CD8-positive, alpha-beta memory T cell (primary cell): Measurements from ENCODE around the gene FASTK. TPM values are rescaled to one million over a fixed set of nuclear protein-coding genes. Genes with fewer than 3 reads are reported as not detected.

Experiments
- CTCF ChIA-PET: fragments of 350-600 bp; sonication (Branson Sonifier 250); formaldehyde crosslinking; loops from one replicate; lab custom pipeline; 2021; ENCODE audit warnings: antibody characterized with exemption; lab: Charles Lee
- POLR2A ChIA-PET: fragments of 350-600 bp; sonication (Branson Sonifier 250); formaldehyde crosslinking; loops from one replicate; lab custom pipeline; 2021; ENCODE audit warnings: antibody characterized with exemption; lab: Charles Lee
- DNase-seq, 5 donors: peaks; one replicate each; pipeline versions ENCODE4 v3.0.0 to v3.0.0-alpha.2; 2020 to 2022; ENCODE audit warnings: mixed read lengths in 1 of 5
- H3K27ac ChIP-seq: one replicate; pipeline ENCODE4 v1.7.0; 2013; ENCODE audit warnings: low read depth, mild to moderate bottlenecking, low read length, moderate library complexity
- H3K27me3 ChIP-seq: 2 replicates; pipeline ENCODE4 v1.7.0; 2013; ENCODE audit warnings: low read length, mild to moderate bottlenecking; ENCODE audit not compliant: insufficient read depth, poor library complexity, severe bottlenecking
- H3K36me3 ChIP-seq: 2 replicates; pipeline ENCODE4 v1.7.0; 2013; ENCODE audit warnings: mild to moderate bottlenecking, low read length, moderate library complexity; ENCODE audit not compliant: insufficient read depth
- H3K4me1 ChIP-seq: 2 replicates; pipeline ENCODE4 v1.7.0; 2013; ENCODE audit warnings: mild to moderate bottlenecking, low read length, moderate library complexity; ENCODE audit not compliant: insufficient read depth
- H3K4me3 ChIP-seq: 2 replicates; pipeline ENCODE4 v1.7.0; 2013; ENCODE audit warnings: mild to moderate bottlenecking, low read length
- H3K9me3 ChIP-seq: 2 replicates; pipeline ENCODE4 v1.7.0; 2013; ENCODE audit warnings: mild to moderate bottlenecking, low read length
- H3K27ac Mint-ChIP-seq, 8 donors: one replicate each; pipeline ENCODE4 v1.8.0; 2020 to 2021; ENCODE audit warnings: mixed read lengths in 8 of 8, mild to moderate bottlenecking in 6 of 8, inconsistent platforms in 3 of 8, moderate library complexity in 3 of 8
- H3K27me3 Mint-ChIP-seq, 2 donors: one replicate each; pipeline ENCODE4 v1.8.0; 2020 to 2021; ENCODE audit warnings: mixed read lengths in 2 of 2, mild to moderate bottlenecking in 1 of 2, moderate library complexity in 1 of 2
- H3K36me3 Mint-ChIP-seq, 3 donors: one replicate each; pipeline ENCODE4 v1.8.0; 2020 to 2021; ENCODE audit warnings: mixed read lengths in 3 of 3, inconsistent platforms in 1 of 3, mild to moderate bottlenecking in 1 of 3
- H3K4me1 Mint-ChIP-seq, 3 donors: one replicate each; pipeline ENCODE4 v1.8.0; 2020 to 2021; ENCODE audit warnings: mixed read lengths in 3 of 3, inconsistent platforms in 1 of 3, mild to moderate bottlenecking in 1 of 3
- H3K4me3 Mint-ChIP-seq, 7 donors: one replicate each; pipeline ENCODE4 v1.8.0; 2020 to 2021; ENCODE audit warnings: mixed read lengths in 7 of 7, mild to moderate bottlenecking in 6 of 7, moderate library complexity in 4 of 7, inconsistent platforms in 2 of 7
- H3K9me3 Mint-ChIP-seq, 5 donors: one replicate each; pipeline ENCODE4 v1.8.0; 2020 to 2022; ENCODE audit warnings: mixed read lengths in 5 of 5, mild to moderate bottlenecking in 3 of 5, moderate library complexity in 2 of 5, inconsistent platforms in 1 of 5
- polyA plus RNA-seq: library from polyadenylated mRNA; unstranded; fragments of 300-500 nt; fragmentation: Illumina TruSeq; gene quantifications from one replicate; pipeline ENCODE4 v1.2.3, GENCODE V29; 2021
- total RNA-seq, 2 experiments: library from RNA; stranded (reverse); gene quantifications; one replicate each; pipeline ENCODE4 v1.2.3, GENCODE V29; 2021

Gene FASTK
- total and polyA plus RNA-seq, 3 experiments from 2014 or later, result 52.0 to 88.8 (median 83.1) TPM

GRCh38 chr7:151069841-151070573, 10.6 kb downstream of the FASTK start:
- Histone ChIP-seq H3K4me3 (no peak overlapping the region), H3K27ac (no peak overlapping the region), H3K4me1 (no peaks in the 10 kb centered on the region), H3K36me3 (peaks cover 4% of the 10 kb centered on the region), H3K9me3 (no peaks in the 10 kb centered on the region), H3K27me3 (no peaks in the 10 kb centered on the region)
- peaks cover 3 to 72% (median 4%) of the 10 kb centered on the region in 3 donors for H3K36me3 Mint-ChIP-seq
- no peak overlapping the region for H3K27ac Mint-ChIP-seq
- no peaks in the 10 kb centered on the region for H3K27me3 Mint-ChIP-seq
- no peaks in the 10 kb centered on the region for H3K9me3 Mint-ChIP-seq
- POLR2A ChIA-PET, result no interaction called here
- no peaks in the 10 kb centered on the region for H3K4me1 Mint-ChIP-seq
- DNase-seq, result no peak
- H3K4me3 Mint-ChIP-seq, result no peak overlapping the region
- CTCF ChIA-PET, result interaction anchor here (2.9 kb wide), 1 partner anchor 41 kb away, joined by 9 read pairs; no protein-coding TSS in a partner anchor

- no peaks in the 10 kb centered on the region for H3K4me1 Mint-ChIP-seq
- no peak overlapping the region for H3K27ac Mint-ChIP-seq
- no peaks in the 10 kb centered on the region for H3K4me1 ChIP-seq
- H3K36me3 Mint-ChIP-seq, result peaks cover 3 to 71% (median 4%) of the 10 kb centered on the region in 3 donors
- ChIA-PET CTCF (interaction anchor here (0.9 to 2.9 kb wide), 3 partner anchors 10 to 54 kb away, joined by 3 to 9 read pairs (median 3); no protein-coding TSS in a partner anchor), POLR2A (interaction anchor here (0.7 kb wide), 1 partner anchor 134 kb away, joined by 6 read pairs; no protein-coding TSS in a partner anchor)
- DNase-seq, result no peak
- peaks cover 11% of the 10 kb centered on the region for H3K36me3 ChIP-seq
- H3K27me3 ChIP-seq, result no peaks in the 10 kb centered on the region
- no peaks in the 10 kb centered on the region for H3K27me3 Mint-ChIP-seq
- H3K4me3 Mint-ChIP-seq, result no peak overlapping the region
- H3K4me3 ChIP-seq, result no peak overlapping the region
- no peaks in the 10 kb centered on the region for H3K9me3 ChIP-seq
- H3K9me3 Mint-ChIP-seq, result no peaks in the 10 kb centered on the region
- H3K27ac ChIP-seq, result no peak overlapping the region
These were observed 12.4 kb downstream of the FASTK start for GRCh38 chr7:151068069-151068773.

- no peak overlapping the region for H3K4me3 Mint-ChIP-seq
These were observed 14.2 kb downstream of the FASTK start for GRCh38 chr7:151066273-151066974.

GRCh38 chr7:151065516-151065915, 15.1 kb downstream of the FASTK start:
- H3K4me3 ChIP-seq, result no peak overlapping the region
- no peaks in the 10 kb centered on the region for H3K9me3 Mint-ChIP-seq
- H3K27ac ChIP-seq, result no peak overlapping the region
- H3K27me3 ChIP-seq, result no peaks in the 10 kb centered on the region
- H3K4me1 Mint-ChIP-seq, result peaks cover 7 to 16% (median 13%) of the 10 kb centered on the region in 3 donors
- no peak overlapping the region for H3K4me3 Mint-ChIP-seq
- peaks cover 3 to 59% (median 4%) of the 10 kb centered on the region in 3 donors for H3K36me3 Mint-ChIP-seq
- no peaks in the 10 kb centered on the region for H3K27me3 Mint-ChIP-seq
- no peak for DNase-seq
- peaks cover 11% of the 10 kb centered on the region for H3K36me3 ChIP-seq
- peak overlapping the region in 3 of 8 donors; percentile 17 to 84 (median 77) for H3K27ac Mint-ChIP-seq
- CTCF ChIA-PET, result no interaction called here
- POLR2A ChIA-PET, result no interaction called here
- H3K4me1 ChIP-seq, result peaks cover 10% of the 10 kb centered on the region
- no peaks in the 10 kb centered on the region for H3K9me3 ChIP-seq

More at GRCh38 chr7:151066273-151066974, 14.2 kb downstream of the FASTK start:
- Histone ChIP-seq H3K4me3 (no peak overlapping the region), H3K36me3 (peaks cover 11% of the 10 kb centered on the region), H3K9me3 (no peaks in the 10 kb centered on the region), H3K27me3 (no peaks in the 10 kb centered on the region), H3K27ac (no peak overlapping the region), H3K4me1 (peaks cover under 1% of the 10 kb centered on the region)
- peaks cover 3 to 66% (median 4%) of the 10 kb centered on the region in 3 donors for H3K36me3 Mint-ChIP-seq
- peak overlapping the region in 1 of 8 donors; percentile 57 for H3K27ac Mint-ChIP-seq
- ChIA-PET CTCF (no interaction called here), POLR2A (interaction anchor here (0.8 kb wide), 1 partner anchor 17 kb away, joined by 3 read pairs; the partner anchor contains the start of gene TMUB1)
- H3K27me3 Mint-ChIP-seq, result no peaks in the 10 kb centered on the region
- DNase-seq, result no peak
- no peaks in the 10 kb centered on the region for H3K9me3 Mint-ChIP-seq
- H3K4me1 Mint-ChIP-seq, result peaks cover 1 to 7% (median 5%) of the 10 kb centered on the region in 3 donors

GRCh38 chr7:151064993-151065392, 15.6 kb downstream of the FASTK start:
- ChIA-PET CTCF (no interaction called here), POLR2A (no interaction called here)
- peaks cover 10 to 22% (median 17%) of the 10 kb centered on the region in 3 donors for H3K4me1 Mint-ChIP-seq
- no peaks in the 10 kb centered on the region for H3K9me3 Mint-ChIP-seq
- no peaks in the 10 kb centered on the region for H3K27me3 Mint-ChIP-seq
- peaks cover 3 to 54% (median 4%) of the 10 kb centered on the region in 3 donors for H3K36me3 Mint-ChIP-seq
- Histone ChIP-seq H3K27me3 (no peaks in the 10 kb centered on the region), H3K36me3 (peaks cover 11% of the 10 kb centered on the region), H3K4me1 (peaks cover 15% of the 10 kb centered on the region), H3K27ac (no peak overlapping the region), H3K9me3 (no peaks in the 10 kb centered on the region), H3K4me3 (no peak overlapping the region)
- no peak overlapping the region for H3K4me3 Mint-ChIP-seq
- DNase-seq, result no peak
- no peak overlapping the region for H3K27ac Mint-ChIP-seq

- ChIA-PET CTCF (no interaction called here), POLR2A (no interaction called here)
- no peak overlapping the region for H3K4me3 ChIP-seq
- Mint-ChIP-seq H3K27me3 (no peaks in the 10 kb centered on the region), H3K27ac (peak overlapping the region in 1 of 8 donors; percentile 10), H3K4me1 (peaks cover 10 to 22% (median 17%) of the 10 kb centered on the region in 3 donors), H3K9me3 (no peaks in the 10 kb centered on the region), H3K36me3 (peaks cover 3 to 48% (median 4%) of the 10 kb centered on the region in 3 donors), H3K4me3 (no peak overlapping the region)
- no peaks in the 10 kb centered on the region for H3K27me3 ChIP-seq
- H3K9me3 ChIP-seq, result no peaks in the 10 kb centered on the region
- DNase-seq, result no peak
- H3K4me1 ChIP-seq, result peaks cover 15% of the 10 kb centered on the region
- peaks cover 11% of the 10 kb centered on the region for H3K36me3 ChIP-seq
- H3K27ac ChIP-seq, result no peak overlapping the region
These were observed 16.2 kb downstream of the FASTK start for GRCh38 chr7:151064454-151064853.

- Mint-ChIP-seq H3K27ac (no peak overlapping the region), H3K4me1 (peaks cover 17 to 32% (median 26%) of the 10 kb centered on the region in 3 donors), H3K4me3 (peak overlapping the region in 2 of 7 donors; percentile 37 to 56), H3K36me3 (peaks cover 0 to 45% (median 0%) of the 10 kb centered on the region in 3 donors), H3K27me3 (no peaks in the 10 kb centered on the region), H3K9me3 (no peaks in the 10 kb centered on the region)
- POLR2A ChIA-PET, result no interaction called here
- Histone ChIP-seq H3K4me1 (peaks cover 26% of the 10 kb centered on the region), H3K27ac (no peak overlapping the region), H3K9me3 (no peaks in the 10 kb centered on the region), H3K4me3 (no peak overlapping the region), H3K27me3 (no peaks in the 10 kb centered on the region), H3K36me3 (peaks cover 11% of the 10 kb centered on the region)
- no peak for DNase-seq
- CTCF ChIA-PET, result interaction anchor here (3.8 kb wide), 1 partner anchor 47 kb away, joined by 19 read pairs; no protein-coding TSS in a partner anchor
These were observed 17.4 kb downstream of the FASTK start for GRCh38 chr7:151063212-151063561.
